A673 (cell line): ENCODE results near the gene TSPAN11.

ENCODE experiments used
- EZH2 ChIP-seq: fragments of 200-600 bp; sonication (generic); IDR thresholded peaks from 2 replicates; pipeline ENCODE4 v1.6.1; 2017; ENCODE audit warnings: borderline replicate concordance, low read depth, mild to moderate bottlenecking, mixed read lengths, antibody characterized with exemption, low read length; ENCODE audit not compliant: poor library complexity, severe bottlenecking
- TF ChIP-seq, protein P1 (sequence below): fragments of 300-800, 200-600 bp; sonication (generic); conservative IDR thresholded peaks from 2 replicates; pipeline ENCODE4 v1.5.1; 2017; ENCODE audit warnings: low read depth, mild to moderate bottlenecking, antibody characterized with exemption, low read length, moderate library complexity, mixed read lengths

DNA sequence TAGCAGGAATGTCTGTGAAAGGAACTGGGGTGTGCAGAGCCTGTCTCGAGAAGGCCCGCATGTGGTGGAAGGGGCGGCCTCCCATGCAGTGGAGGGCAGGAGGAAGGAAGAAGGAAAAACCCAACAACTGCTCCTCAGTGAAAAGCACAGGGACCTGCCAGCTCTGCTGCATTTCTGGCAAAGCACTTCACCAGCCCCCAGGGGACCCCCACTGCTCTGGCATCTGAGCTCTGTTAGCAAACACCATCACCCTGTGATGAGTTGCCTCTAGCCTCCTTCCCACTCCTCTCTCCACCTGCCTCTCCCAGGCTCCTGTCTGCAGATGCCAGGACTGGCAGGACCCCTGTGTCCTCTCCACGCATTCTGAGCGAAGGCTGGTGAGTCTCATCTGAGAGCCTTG, 78.1 kb downstream of the TSPAN11 start:
- TF ChIP-seq, protein P1, sequence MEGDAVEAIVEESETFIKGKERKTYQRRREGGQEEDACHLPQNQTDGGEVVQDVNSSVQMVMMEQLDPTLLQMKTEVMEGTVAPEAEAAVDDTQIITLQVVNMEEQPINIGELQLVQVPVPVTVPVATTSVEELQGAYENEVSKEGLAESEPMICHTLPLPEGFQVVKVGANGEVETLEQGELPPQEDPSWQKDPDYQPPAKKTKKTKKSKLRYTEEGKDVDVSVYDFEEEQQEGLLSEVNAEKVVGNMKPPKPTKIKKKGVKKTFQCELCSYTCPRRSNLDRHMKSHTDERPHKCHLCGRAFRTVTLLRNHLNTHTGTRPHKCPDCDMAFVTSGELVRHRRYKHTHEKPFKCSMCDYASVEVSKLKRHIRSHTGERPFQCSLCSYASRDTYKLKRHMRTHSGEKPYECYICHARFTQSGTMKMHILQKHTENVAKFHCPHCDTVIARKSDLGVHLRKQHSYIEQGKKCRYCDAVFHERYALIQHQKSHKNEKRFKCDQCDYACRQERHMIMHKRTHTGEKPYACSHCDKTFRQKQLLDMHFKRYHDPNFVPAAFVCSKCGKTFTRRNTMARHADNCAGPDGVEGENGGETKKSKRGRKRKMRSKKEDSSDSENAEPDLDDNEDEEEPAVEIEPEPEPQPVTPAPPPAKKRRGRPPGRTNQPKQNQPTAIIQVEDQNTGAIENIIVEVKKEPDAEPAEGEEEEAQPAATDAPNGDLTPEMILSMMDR: no peak
- no peak for TF ChIP-seq EZH2
